Panc1 (cell line): ENCODE measurements around the gene PRRT1B. TPM values are rescaled to one million over a fixed set of nuclear protein-coding genes. Genes with fewer than 3 reads are reported as not detected.
A peak's percentile ranks its signal among the peaks of the same experiment; 100 is the strongest.

Experiments used
- ATAC-seq: fragments of 200-7000 bp; cut with Tn5 transposase; 2 replicates; pipeline ENCODE4 v1.9.1; 2020; ENCODE audit warnings: mild to moderate bottlenecking, moderate library complexity
- BruUV-seq: library from RNA; stranded (reverse); fragments of 400-500 nt; replicated peaks from 2 replicates; lab custom pipeline; 2021; lab: Mats Ljungman, UMichigan
- CTCF ChIA-PET: fragments of 300-600 bp; sonication (Branson Sonifier 250); formaldehyde crosslinking; loops from one replicate; lab custom pipeline; 2022; ENCODE audit warnings: antibody characterized with exemption; lab: Charles Lee
- POLR2A ChIA-PET: fragments of 300-600 bp; sonication (Branson Sonifier 250); formaldehyde crosslinking; loops from one replicate; lab custom pipeline; 2022; ENCODE audit warnings: antibody characterized with exemption; lab: Charles Lee
- DNase-seq: peaks from one replicate; pipeline ENCODE4 v3.0.0-alpha.2; 2010; ENCODE audit warnings: low read depth, low spot score
- H3K27ac ChIP-seq: 2 replicates; pipeline ENCODE4 v1.5.1; 2011; ENCODE audit warnings: mild to moderate bottlenecking, low read length, inconsistent platforms
- H3K27me3 ChIP-seq: fragments of 200-500 bp; sonication (Bioruptor generic); 2 replicates; pipeline ENCODE4 v1.6.0; 2014; ENCODE audit warnings: low read length, inconsistent platforms; ENCODE audit not compliant: control insufficient read depth, insufficient read depth
- H3K36me3 ChIP-seq: fragments of 200-500 bp; sonication (Bioruptor generic); 2 replicates; pipeline ENCODE4 v1.5.1; 2014; ENCODE audit warnings: inconsistent platforms, mild to moderate bottlenecking, low read length, moderate library complexity; ENCODE audit not compliant: control insufficient read depth, insufficient read depth
- H3K4me1 ChIP-seq: 2 replicates; pipeline ENCODE4 v1.5.1; 2011; ENCODE audit warnings: inconsistent platforms, mild to moderate bottlenecking, low read length, moderate library complexity; ENCODE audit not compliant: control insufficient read depth, insufficient read depth
- H3K4me3 ChIP-seq, 2 experiments: 2 replicates each; pipeline ENCODE4 v1.5.1; 2011 to 2012; ENCODE audit warnings: low read depth in 2 of 2, low read length in 2 of 2, mild to moderate bottlenecking in 2 of 2, inconsistent platforms in 1 of 2, moderate library complexity in 1 of 2
- H3K9me3 ChIP-seq: fragments of 200-500 bp; sonication (Bioruptor generic); 2 replicates; pipeline ENCODE4 v1.5.1; 2014; ENCODE audit warnings: low read depth, mild to moderate bottlenecking, inconsistent platforms, low read length, moderate library complexity; ENCODE audit not compliant: control insufficient read depth, insufficient read depth
- POLR2AphosphoS5 ChIP-seq: IDR thresholded peaks from 2 replicates; pipeline ENCODE4 v1.6.1; 2012; ENCODE audit warnings: mild to moderate bottlenecking, low read depth, low read length, moderate library complexity
- SIN3A ChIP-seq: IDR thresholded peaks from 2 replicates; pipeline ENCODE4 v1.6.1; 2012; ENCODE audit warnings: low read depth, mild to moderate bottlenecking, low read length, moderate library complexity, borderline replicate concordance; ENCODE audit not compliant: insufficient read depth
- TCF7L2 ChIP-seq: IDR thresholded peaks from 2 replicates; pipeline ENCODE4 v1.6.1; 2011; ENCODE audit warnings: mild to moderate bottlenecking, low read depth, low read length, inconsistent platforms
- in situ Hi-C: cut with HindIII; loops from 2 replicates; pipeline ENCODE4 v1.10.0; 2016; ENCODE audit warnings: low sequenced_read_pairs, low pct_unique_long_range_greater_than_20kb
- intact Hi-C: fragments of 100-400 bp; cut with micrococcal nuclease; formaldehyde crosslinking; loops from one replicate; pipeline ENCODE4 v1.10.0; 2022; ENCODE audit not compliant: unreplicated experiment
- total RNA-seq: library from RNA; stranded (reverse); gene quantifications from one replicate; pipeline ENCODE4 v1.2.1, GENCODE V29; 2021; ENCODE audit not compliant: unreplicated experiment
- TF ChIP-seq, protein P1 (sequence below), 2 experiments: IDR thresholded peaks; 2 replicates each; pipeline ENCODE4 v1.6.1; 2011 to 2012; ENCODE audit warnings: low read depth in 2 of 2, control low read depth in 1 of 2, low read length in 1 of 2, mild to moderate bottlenecking in 1 of 2, moderate library complexity in 1 of 2; ENCODE audit not compliant: insufficient read depth in 1 of 2
- TF ChIP-seq, protein P2 (sequence below): fragments of 450-650 bp; IDR thresholded peaks from 2 replicates; pipeline ENCODE4 v1.5.1; 2017; ENCODE audit warnings: mild to moderate bottlenecking

PRRT1B gene
- total RNA-seq, 1 experiment from 2014 or later = 1.1 TPM

DNA sequence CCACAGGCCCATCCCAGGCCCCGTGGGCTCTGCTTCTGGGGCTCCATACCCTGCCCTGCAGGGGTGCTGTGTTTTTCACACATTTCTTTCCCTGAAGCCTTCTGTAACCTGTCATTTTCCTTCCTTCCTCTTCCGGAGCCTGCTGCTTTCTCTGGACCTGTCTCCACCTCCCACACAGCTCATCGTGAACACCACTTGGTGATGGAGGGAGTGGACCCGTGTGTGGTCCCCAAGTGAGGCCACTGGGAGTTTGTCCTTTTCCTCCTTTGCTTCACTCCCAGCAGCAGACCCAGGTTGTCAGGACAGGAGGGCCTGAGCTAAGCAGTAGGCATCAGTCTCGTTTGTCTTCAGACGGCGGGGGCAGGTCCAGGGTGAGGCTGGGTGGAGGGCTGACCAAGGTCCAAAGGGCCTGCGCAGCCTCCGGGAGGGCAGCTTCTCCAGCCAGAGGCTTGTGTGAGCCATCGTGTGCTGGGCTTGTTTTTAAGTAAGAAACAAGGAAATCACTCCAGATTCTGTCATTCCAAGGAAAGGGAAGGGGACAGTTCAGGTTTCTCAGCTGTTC, 48.4 kb upstream of the PRRT1B start:
- no TSS peak for BruUV-seq
- POLR2A ChIA-PET = no interaction called here
- DNase-seq (no peak), ATAC-seq (no peak)
- Histone ChIP-seq H3K27me3 (no peaks in the 10 kb centered on the region), H3K4me1 (peaks cover 14% of the 10 kb centered on the region), H3K4me3 (no peak overlapping the region), H3K9me3 (no peaks in the 10 kb centered on the region), H3K27ac (no peak overlapping the region), H3K36me3 (peaks cover 2% of the 10 kb centered on the region)
- in situ Hi-C loops = no loop called here
- intact Hi-C loops = no loop called here
- TF ChIP-seq POLR2AphosphoS5 (no peak), TCF7L2 (no peak), SIN3A (no peak)
- TF ChIP-seq, protein P1, sequence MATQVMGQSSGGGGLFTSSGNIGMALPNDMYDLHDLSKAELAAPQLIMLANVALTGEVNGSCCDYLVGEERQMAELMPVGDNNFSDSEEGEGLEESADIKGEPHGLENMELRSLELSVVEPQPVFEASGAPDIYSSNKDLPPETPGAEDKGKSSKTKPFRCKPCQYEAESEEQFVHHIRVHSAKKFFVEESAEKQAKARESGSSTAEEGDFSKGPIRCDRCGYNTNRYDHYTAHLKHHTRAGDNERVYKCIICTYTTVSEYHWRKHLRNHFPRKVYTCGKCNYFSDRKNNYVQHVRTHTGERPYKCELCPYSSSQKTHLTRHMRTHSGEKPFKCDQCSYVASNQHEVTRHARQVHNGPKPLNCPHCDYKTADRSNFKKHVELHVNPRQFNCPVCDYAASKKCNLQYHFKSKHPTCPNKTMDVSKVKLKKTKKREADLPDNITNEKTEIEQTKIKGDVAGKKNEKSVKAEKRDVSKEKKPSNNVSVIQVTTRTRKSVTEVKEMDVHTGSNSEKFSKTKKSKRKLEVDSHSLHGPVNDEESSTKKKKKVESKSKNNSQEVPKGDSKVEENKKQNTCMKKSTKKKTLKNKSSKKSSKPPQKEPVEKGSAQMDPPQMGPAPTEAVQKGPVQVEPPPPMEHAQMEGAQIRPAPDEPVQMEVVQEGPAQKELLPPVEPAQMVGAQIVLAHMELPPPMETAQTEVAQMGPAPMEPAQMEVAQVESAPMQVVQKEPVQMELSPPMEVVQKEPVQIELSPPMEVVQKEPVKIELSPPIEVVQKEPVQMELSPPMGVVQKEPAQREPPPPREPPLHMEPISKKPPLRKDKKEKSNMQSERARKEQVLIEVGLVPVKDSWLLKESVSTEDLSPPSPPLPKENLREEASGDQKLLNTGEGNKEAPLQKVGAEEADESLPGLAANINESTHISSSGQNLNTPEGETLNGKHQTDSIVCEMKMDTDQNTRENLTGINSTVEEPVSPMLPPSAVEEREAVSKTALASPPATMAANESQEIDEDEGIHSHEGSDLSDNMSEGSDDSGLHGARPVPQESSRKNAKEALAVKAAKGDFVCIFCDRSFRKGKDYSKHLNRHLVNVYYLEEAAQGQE (IDR thresholded peaks at IDR 0.05; ENCODE audit: insufficient read depth in 1 of 2, low read depth in 2 of 2, low read length in 1 of 2) = no peak
- TF ChIP-seq, protein P2, sequence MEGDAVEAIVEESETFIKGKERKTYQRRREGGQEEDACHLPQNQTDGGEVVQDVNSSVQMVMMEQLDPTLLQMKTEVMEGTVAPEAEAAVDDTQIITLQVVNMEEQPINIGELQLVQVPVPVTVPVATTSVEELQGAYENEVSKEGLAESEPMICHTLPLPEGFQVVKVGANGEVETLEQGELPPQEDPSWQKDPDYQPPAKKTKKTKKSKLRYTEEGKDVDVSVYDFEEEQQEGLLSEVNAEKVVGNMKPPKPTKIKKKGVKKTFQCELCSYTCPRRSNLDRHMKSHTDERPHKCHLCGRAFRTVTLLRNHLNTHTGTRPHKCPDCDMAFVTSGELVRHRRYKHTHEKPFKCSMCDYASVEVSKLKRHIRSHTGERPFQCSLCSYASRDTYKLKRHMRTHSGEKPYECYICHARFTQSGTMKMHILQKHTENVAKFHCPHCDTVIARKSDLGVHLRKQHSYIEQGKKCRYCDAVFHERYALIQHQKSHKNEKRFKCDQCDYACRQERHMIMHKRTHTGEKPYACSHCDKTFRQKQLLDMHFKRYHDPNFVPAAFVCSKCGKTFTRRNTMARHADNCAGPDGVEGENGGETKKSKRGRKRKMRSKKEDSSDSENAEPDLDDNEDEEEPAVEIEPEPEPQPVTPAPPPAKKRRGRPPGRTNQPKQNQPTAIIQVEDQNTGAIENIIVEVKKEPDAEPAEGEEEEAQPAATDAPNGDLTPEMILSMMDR = no peak
- CTCF ChIA-PET = no interaction called here

DNA sequence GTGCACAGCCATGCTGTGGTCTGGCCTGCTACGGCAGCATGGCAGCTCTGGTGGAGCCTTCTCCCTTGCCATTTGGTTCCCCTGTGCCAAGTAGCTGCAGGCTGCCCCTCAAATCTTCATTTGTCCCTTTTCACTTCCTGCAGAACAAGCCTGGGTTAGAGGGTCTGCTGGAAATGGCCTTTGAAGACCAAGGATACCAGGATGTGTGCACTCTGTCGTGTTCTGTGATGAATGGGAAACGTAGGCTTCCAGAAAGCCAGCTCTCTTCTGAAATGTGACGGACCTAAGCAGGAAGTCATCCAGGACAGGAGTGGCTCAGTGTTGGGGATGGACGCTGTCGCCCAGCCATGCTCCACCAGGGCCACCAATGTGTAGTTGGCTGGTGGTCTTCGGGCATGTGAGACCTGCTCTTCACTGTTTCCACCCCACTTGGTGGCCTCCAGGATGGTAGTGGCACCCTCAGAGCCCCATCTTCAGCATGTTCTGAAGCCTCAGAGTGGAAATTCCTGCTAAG, 46.0 kb upstream of the PRRT1B start:
- DNase-seq (no peak), ATAC-seq (no peak)
- Histone ChIP-seq H3K4me3 (no peak overlapping the region), H3K27me3 (no peaks in the 10 kb centered on the region), H3K9me3 (no peaks in the 10 kb centered on the region), H3K27ac (no peak overlapping the region), H3K36me3 (peaks cover 2% of the 10 kb centered on the region), H3K4me1 (peaks cover 16% of the 10 kb centered on the region)
- no TSS peak for BruUV-seq
- ChIA-PET CTCF (interaction anchor here (0.5 kb wide), 1 partner anchor 10 kb away, joined by 7 read pairs; no protein-coding TSS in a partner anchor), POLR2A (no interaction called here)
- TF ChIP-seq POLR2AphosphoS5 = 0 out of 2 replicates have a peak, but pooled peaks have one; percentile 25
- no peak for TF ChIP-seq SIN3A
- TF ChIP-seq, protein P2 = no peak
- no peak for TF ChIP-seq TCF7L2
- intact Hi-C loops (no loop called here), in situ Hi-C loops (no loop called here)
